ENCODE data around the gene SEMA3F.

DNA sequence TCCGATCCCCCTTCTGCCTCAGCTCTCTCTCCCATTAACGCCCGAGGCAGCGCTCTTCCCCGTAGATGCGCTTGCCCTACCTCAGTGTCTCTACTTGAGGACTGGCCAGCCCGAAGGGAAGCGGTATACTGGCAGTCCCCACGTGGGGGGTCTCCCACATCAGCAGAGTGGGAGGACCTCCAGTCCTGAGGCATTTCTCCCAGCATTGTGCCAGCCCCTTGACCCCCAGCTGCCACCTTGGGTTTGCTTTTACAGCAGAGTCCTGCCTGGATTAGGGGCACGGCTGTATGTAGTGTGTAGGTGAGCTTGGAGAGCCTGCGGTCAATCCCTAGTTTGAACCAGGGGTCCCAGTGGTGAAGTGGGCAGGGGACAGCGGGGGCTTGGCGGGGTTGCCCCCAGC lies 767 bp downstream of the SEMA3F start:
- TF ChIP-seq, protein P1, sequence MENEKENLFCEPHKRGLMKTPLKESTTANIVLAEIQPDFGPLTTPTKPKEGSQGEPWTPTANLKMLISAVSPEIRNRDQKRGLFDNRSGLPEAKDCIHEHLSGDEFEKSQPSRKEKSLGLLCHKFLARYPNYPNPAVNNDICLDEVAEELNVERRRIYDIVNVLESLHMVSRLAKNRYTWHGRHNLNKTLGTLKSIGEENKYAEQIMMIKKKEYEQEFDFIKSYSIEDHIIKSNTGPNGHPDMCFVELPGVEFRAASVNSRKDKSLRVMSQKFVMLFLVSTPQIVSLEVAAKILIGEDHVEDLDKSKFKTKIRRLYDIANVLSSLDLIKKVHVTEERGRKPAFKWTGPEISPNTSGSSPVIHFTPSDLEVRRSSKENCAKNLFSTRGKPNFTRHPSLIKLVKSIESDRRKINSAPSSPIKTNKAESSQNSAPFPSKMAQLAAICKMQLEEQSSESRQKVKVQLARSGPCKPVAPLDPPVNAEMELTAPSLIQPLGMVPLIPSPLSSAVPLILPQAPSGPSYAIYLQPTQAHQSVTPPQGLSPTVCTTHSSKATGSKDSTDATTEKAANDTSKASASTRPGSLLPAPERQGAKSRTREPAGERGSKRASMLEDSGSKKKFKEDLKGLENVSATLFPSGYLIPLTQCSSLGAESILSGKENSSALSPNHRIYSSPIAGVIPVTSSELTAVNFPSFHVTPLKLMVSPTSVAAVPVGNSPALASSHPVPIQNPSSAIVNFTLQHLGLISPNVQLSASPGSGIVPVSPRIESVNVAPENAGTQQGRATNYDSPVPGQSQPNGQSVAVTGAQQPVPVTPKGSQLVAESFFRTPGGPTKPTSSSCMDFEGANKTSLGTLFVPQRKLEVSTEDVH (IDR thresholded peaks at IDR 0.05; ENCODE audit: low read depth, partially characterized antibody): no peak
- TF ChIP-seq POLR2AphosphoS5 (IDR thresholded peaks at IDR 0.05; ENCODE audit: low read length) (no peak), CHD1 (IDR thresholded peaks at IDR 0.05; ENCODE audit: low read depth, low read length) (no peak)
